Measurements from ENCODE around the gene PGM5. TPM values are rescaled to one million over a fixed set of nuclear protein-coding genes. Genes with fewer than 3 reads are reported as not detected.

The PGM5 gene
- total RNA-seq, 1 donor from 2014 or later: 9.8 TPM

DNA sequence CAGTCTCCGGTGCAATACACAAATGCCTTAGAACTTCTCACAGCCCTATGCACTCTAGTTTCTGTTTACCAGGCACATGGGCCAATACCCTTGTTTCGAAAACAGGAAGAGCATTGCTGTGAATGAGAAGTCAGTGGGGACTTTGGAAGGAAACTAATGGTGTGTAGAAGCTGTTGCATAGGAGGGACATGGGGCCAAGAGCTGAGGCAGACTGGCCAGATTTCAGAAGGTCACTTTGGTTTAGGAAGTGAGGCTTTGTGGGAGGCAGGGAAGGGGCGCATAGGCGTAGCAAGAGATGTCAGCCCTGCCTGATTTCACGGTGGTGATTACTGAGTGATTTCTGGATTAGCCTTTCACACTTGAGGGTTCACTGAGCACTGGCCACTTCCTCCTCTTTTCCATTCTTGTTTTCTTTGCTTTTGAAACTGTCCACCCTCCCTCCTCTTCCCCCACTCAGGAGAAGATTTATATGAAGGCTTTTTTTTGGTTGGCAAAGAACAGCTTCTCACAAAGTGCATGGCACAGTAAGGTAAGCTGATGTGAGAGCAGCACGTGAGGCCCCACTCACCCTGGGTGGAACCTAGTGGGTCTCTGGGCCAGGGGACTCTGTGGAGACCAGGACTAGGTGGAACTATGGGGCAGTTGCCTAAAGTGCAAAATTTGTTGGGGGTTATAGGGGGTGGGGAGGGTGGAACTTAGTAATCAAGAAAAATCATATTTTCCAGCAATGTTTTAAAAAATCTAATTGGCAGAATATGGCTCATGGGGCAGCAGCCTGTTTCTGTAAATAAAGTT lies 190.4 kb downstream of the PGM5 start:
- Mint-ChIP-seq H3K4me1 (peaks cover under 1% of the 10 kb centered on the region), H3K4me3 (no peak overlapping the region), H3K36me3 (no peaks in the 10 kb centered on the region), H3K27ac (no peak overlapping the region), H3K27me3 (ENCODE audit: low read depth) (peaks cover 64% of the 10 kb centered on the region), H3K9me3 (no peaks in the 10 kb centered on the region)
- TF ChIP-seq CTCF (IDR thresholded peaks at IDR 0.05; ENCODE audit: unreplicated experiment): no peak
- no peak for DNase-seq (ENCODE audit: low spot score in 2 of 2, unreplicated experiment in 2 of 2)

DNA sequence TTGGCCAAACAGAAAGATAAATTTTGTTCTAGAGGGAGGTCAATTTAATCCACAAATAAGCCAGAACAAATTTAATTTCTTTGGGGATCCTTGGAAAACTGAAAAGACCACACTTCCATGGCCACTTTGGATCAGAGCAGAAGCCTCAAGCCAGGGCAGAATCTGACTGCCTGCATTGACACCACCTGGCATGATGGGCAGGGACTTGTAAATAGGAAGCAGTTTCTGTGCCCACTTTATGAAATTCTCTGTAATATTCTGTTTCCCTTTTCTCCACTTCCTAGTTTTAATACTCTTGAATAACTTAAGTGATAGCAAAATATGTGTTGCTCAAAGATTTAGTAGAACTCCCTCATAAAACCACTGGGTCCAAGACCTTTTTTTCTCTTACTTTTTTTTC lies 191.0 kb downstream of the PGM5 start:
- Mint-ChIP-seq H3K4me1 (no peaks in the 10 kb centered on the region), H3K9me3 (no peaks in the 10 kb centered on the region), H3K27me3 (ENCODE audit: low read depth) (peaks cover 60% of the 10 kb centered on the region), H3K27ac (no peak overlapping the region), H3K4me3 (no peak overlapping the region), H3K36me3 (no peaks in the 10 kb centered on the region)
- no peak for TF ChIP-seq CTCF (IDR thresholded peaks at IDR 0.05; ENCODE audit: unreplicated experiment)
- DNase-seq (ENCODE audit: low spot score in 2 of 2, unreplicated experiment in 2 of 2): no peak

GRCh38 chr9:68548241-68548640 lies 191.8 kb downstream of the PGM5 start:
- no peak for DNase-seq (ENCODE audit: low spot score in 2 of 2, unreplicated experiment in 2 of 2)
- Mint-ChIP-seq H3K9me3 (no peaks in the 10 kb centered on the region), H3K36me3 (no peaks in the 10 kb centered on the region), H3K4me3 (no peak overlapping the region), H3K27me3 (ENCODE audit: low read depth) (peaks cover 56% of the 10 kb centered on the region), H3K27ac (no peak overlapping the region), H3K4me1 (peaks cover 5% of the 10 kb centered on the region)
- no peak for TF ChIP-seq CTCF (IDR thresholded peaks at IDR 0.05; ENCODE audit: unreplicated experiment)

- Mint-ChIP-seq H3K27me3 (ENCODE audit: low read depth) (peaks cover 34% of the 10 kb centered on the region), H3K36me3 (no peaks in the 10 kb centered on the region), H3K4me3 (no peak overlapping the region), H3K4me1 (peaks cover 5% of the 10 kb centered on the region), H3K27ac (no peak overlapping the region), H3K9me3 (no peaks in the 10 kb centered on the region)
- DNase-seq (ENCODE audit: low spot score in 2 of 2, unreplicated experiment in 2 of 2): no peak
- no peak for TF ChIP-seq CTCF (IDR thresholded peaks at IDR 0.05; ENCODE audit: unreplicated experiment)
Measured at GRCh38 chr9:68551191-68551590, 194.8 kb downstream of the PGM5 start.

- DNase-seq (ENCODE audit: low spot score in 2 of 2, unreplicated experiment in 2 of 2): no peak
Measured at GRCh38 chr9:68552700-68553476, 196.5 kb downstream of the PGM5 start.

More at GRCh38 chr9:68552700-68553476, 196.5 kb downstream of the PGM5 start:
- Mint-ChIP-seq H3K27me3 (ENCODE audit: low read depth) (peaks cover 29% of the 10 kb centered on the region), H3K27ac (no peak overlapping the region), H3K4me1 (peaks cover 5% of the 10 kb centered on the region), H3K9me3 (no peaks in the 10 kb centered on the region), H3K4me3 (no peak overlapping the region), H3K36me3 (no peaks in the 10 kb centered on the region)
- no peak for TF ChIP-seq CTCF (IDR thresholded peaks at IDR 0.05; ENCODE audit: unreplicated experiment)

All from mesothelial cell of epicardium (in vitro differentiated cells).